H1 (cell line): Measurements from ENCODE around the gene GPR18. TPM values are rescaled to one million over a fixed set of nuclear protein-coding genes. Genes with fewer than 3 reads are reported as not detected.

ENCODE experiments used
- CTCF ChIA-PET: fragments of 300-600 bp; sonication (Branson Sonifier 250); formaldehyde crosslinking; loops from one replicate; lab custom pipeline; 2021; ENCODE audit not compliant: partially characterized antibody; lab: Charles Lee
- POLR2A ChIA-PET: fragments of 300-600 bp; sonication (Branson Sonifier 250); formaldehyde crosslinking; loops from one replicate; lab custom pipeline; 2021; ENCODE audit warnings: inconsistent platforms; ENCODE audit not compliant: partially characterized antibody; lab: Charles Lee
- DNase-seq, 2 experiments: peaks; one replicate each; pipeline versions ENCODE4 v3.0.0 to v3.0.0-alpha.2; 2010 to 2022; ENCODE audit warnings: low spot score in 2 of 2, low read depth in 1 of 2, mixed read lengths in 1 of 2
- FAIRE-seq: peaks from 2 replicates; lab custom pipeline; 2011; peaks lifted over from hg19 to GRCh38; lab: Jason Lieb, UNC
- H2AFZ ChIP-seq: 2 replicates; pipeline ENCODE4 v1.8.1; 2012; ENCODE audit warnings: low read length, inconsistent platforms
- H2AK5ac ChIP-seq: 2 replicates; pipeline ENCODE4 v1.6.1; 2013; ENCODE audit warnings: low read depth, low read length
- H2BK120ac ChIP-seq: replicated peaks from 2 replicates; pipeline ENCODE3; 2013; ENCODE audit warnings: low read depth, low read length, inconsistent platforms
- H2BK12ac ChIP-seq: 2 replicates; pipeline ENCODE4 v1.6.1; 2013; ENCODE audit warnings: low read depth, low read length
- H2BK15ac ChIP-seq: 2 replicates; pipeline ENCODE4 v1.6.1; 2013; ENCODE audit warnings: low read length
- H2BK20ac ChIP-seq: 2 replicates; pipeline ENCODE4 v1.6.1; 2013; ENCODE audit warnings: low read length
- H2BK5ac ChIP-seq: 2 replicates; pipeline ENCODE4 v1.6.1; 2013; ENCODE audit warnings: low read depth, low read length
- H3K14ac ChIP-seq: 2 replicates; pipeline ENCODE4 v1.6.1; 2013; ENCODE audit warnings: inconsistent platforms; ENCODE audit not compliant: insufficient read length
- H3K18ac ChIP-seq: 2 replicates; pipeline ENCODE4 v1.6.1; 2013; ENCODE audit warnings: low read length; ENCODE audit errors: extremely low read depth
- H3K23ac ChIP-seq: 2 replicates; pipeline ENCODE4 v1.6.1; 2013; ENCODE audit warnings: inconsistent platforms; ENCODE audit not compliant: insufficient read length
- H3K23me2 ChIP-seq: 2 replicates; pipeline ENCODE4 v1.6.1; 2013; ENCODE audit warnings: low read depth, low read length
- H3K27ac ChIP-seq: 2 replicates; pipeline ENCODE4 v1.6.1; 2011; ENCODE audit warnings: low read depth, low read length, inconsistent platforms
- H3K27me3 ChIP-seq, 4 experiments: replicated peaks in 1 of 4; 1 replicate in 1 of 4; 2 replicates in 3 of 4; pipeline versions ENCODE4 v1.6.1 to v1.8.1; 2011 to 2013; ENCODE audit warnings: low read length in 3 of 4, mild to moderate bottlenecking in 3 of 4, inconsistent platforms in 2 of 4, mixed read lengths in 2 of 4, moderate library complexity in 1 of 4; ENCODE audit not compliant: control insufficient read depth in 3 of 4, insufficient read depth in 3 of 4; ENCODE audit errors: extremely low read depth in 1 of 4
- H3K36me3 ChIP-seq, 4 experiments: 2 replicates each; pipeline versions ENCODE4 v1.6.1 to v1.8.1; 2011 to 2013; ENCODE audit warnings: mild to moderate bottlenecking in 4 of 4, low read length in 3 of 4, moderate library complexity in 2 of 4, control low read depth in 1 of 4, inconsistent platforms in 1 of 4; ENCODE audit not compliant: insufficient read depth in 4 of 4, control insufficient read depth in 2 of 4
- H3K4ac ChIP-seq: replicated peaks from 2 replicates; pipeline ENCODE3; 2013; ENCODE audit warnings: low read length, low read depth, mixed read lengths, inconsistent platforms; ENCODE audit not compliant: insufficient read length
- H3K4me1 ChIP-seq, 4 experiments: replicated peaks in 1 of 4; 1 replicate in 1 of 4; 2 replicates in 3 of 4; pipeline versions ENCODE4 v1.6.1 to v1.8.1; 2011 to 2013; ENCODE audit warnings: low read length in 3 of 4, inconsistent platforms in 2 of 4, mixed read lengths in 1 of 4; ENCODE audit not compliant: insufficient read depth in 4 of 4, control insufficient read depth in 3 of 4
- H3K4me2 ChIP-seq, 2 experiments: 2 replicates each; pipeline versions ENCODE4 v1.6.1 to v1.8.1; 2011 to 2013; ENCODE audit warnings: low read depth in 2 of 2, low read length in 2 of 2, control low read depth in 1 of 2, inconsistent platforms in 1 of 2, mild to moderate bottlenecking in 1 of 2; ENCODE audit not compliant: insufficient read depth in 1 of 2
- H3K4me3 ChIP-seq, 4 experiments: fragments of 200-600, 300-600 bp in 1 of 4; sonication (generic), shearing (Covaris generic), sonication (Bioruptor Twin) in 1 of 4; 2 replicates each; pipeline versions ENCODE4 v1.5.1 to v1.8.1; 2011 to 2016; ENCODE audit warnings: low read length in 4 of 4, low read depth in 3 of 4, control low read depth in 2 of 4, inconsistent platforms in 2 of 4, mild to moderate bottlenecking in 2 of 4, mixed read lengths in 1 of 4, moderate library complexity in 1 of 4; ENCODE audit not compliant: insufficient read depth in 2 of 4; ENCODE audit errors: extremely low read depth in 1 of 4
- H3K56ac ChIP-seq: replicated peaks from 2 replicates; pipeline ENCODE3; 2013; ENCODE audit warnings: low read depth, mild to moderate bottlenecking, mixed read lengths, low read length, inconsistent platforms; ENCODE audit not compliant: insufficient read length
- H3K79me1 ChIP-seq: 2 replicates; pipeline ENCODE4 v1.6.1; 2013; ENCODE audit warnings: low read depth, low read length, control low read depth
- H3K79me2 ChIP-seq, 2 experiments: 2 replicates each; pipeline versions ENCODE4 v1.6.1 to v1.8.1; 2012 to 2013; ENCODE audit warnings: low read length in 2 of 2, mild to moderate bottlenecking in 2 of 2, inconsistent platforms in 1 of 2; ENCODE audit not compliant: insufficient read depth in 2 of 2, control insufficient read depth in 1 of 2
- H3K9ac ChIP-seq, 4 experiments: replicated peaks in 1 of 4; 1 replicate in 1 of 4; 2 replicates in 3 of 4; pipeline versions ENCODE4 v1.6.1 to v1.8.1; 2011 to 2013; ENCODE audit warnings: low read depth in 3 of 4, low read length in 3 of 4, control low read depth in 2 of 4, mild to moderate bottlenecking in 2 of 4, moderate library complexity in 2 of 4, inconsistent platforms in 1 of 4; ENCODE audit errors: extremely low read depth in 1 of 4
- H3K9me3 ChIP-seq, 2 experiments: 2 replicates each; pipeline versions ENCODE4 v1.6.1 to v1.8.1; 2012 to 2013; ENCODE audit warnings: mild to moderate bottlenecking in 2 of 2, moderate library complexity in 2 of 2, control low read depth in 1 of 2, inconsistent platforms in 1 of 2, low read depth in 1 of 2, low read length in 1 of 2, mixed read lengths in 1 of 2; ENCODE audit not compliant: insufficient read depth in 2 of 2
- H4K20me1 ChIP-seq, 2 experiments: replicated peaks in 1 of 2; 2 replicates each; pipeline versions ENCODE3 to v1.8.1; 2011 to 2013; ENCODE audit warnings: inconsistent platforms in 2 of 2, low read length in 2 of 2, mild to moderate bottlenecking in 1 of 2; ENCODE audit not compliant: insufficient read depth in 2 of 2, control insufficient read depth in 1 of 2
- H4K5ac ChIP-seq: 2 replicates; pipeline ENCODE4 v1.6.1; 2013; ENCODE audit warnings: low read length, low read depth, mixed read lengths, inconsistent platforms; ENCODE audit not compliant: insufficient read length
- H4K8ac ChIP-seq: 2 replicates; pipeline ENCODE4 v1.8.0; 2013; ENCODE audit warnings: mild to moderate bottlenecking, moderate library complexity, low read length, inconsistent platforms; ENCODE audit not compliant: insufficient read depth; ENCODE audit errors: extremely low read depth
- H4K91ac ChIP-seq: replicated peaks from 2 replicates; pipeline ENCODE3; 2013; ENCODE audit warnings: low read length, mixed read lengths, inconsistent platforms; ENCODE audit not compliant: insufficient read length
- CBX5 ChIP-seq: fragments of 300-800, 300-1000 bp; sonication (generic); IDR thresholded peaks from 2 replicates; pipeline ENCODE4 v1.7.1; 2016; ENCODE audit warnings: antibody characterized with exemption, low read length, low read depth
- HDAC2 ChIP-seq, 2 experiments: fragments of 300-600 bp in 1 of 2; sonication (generic) in 1 of 2; IDR thresholded peaks; 2 replicates each; pipeline ENCODE4 v1.6.1; 2011 to 2012; ENCODE audit warnings: low read depth in 2 of 2, low read length in 2 of 2, mild to moderate bottlenecking in 2 of 2, moderate library complexity in 2 of 2, borderline replicate concordance in 1 of 2, inconsistent platforms in 1 of 2
- NANOG ChIP-seq: IDR thresholded peaks from 2 replicates; pipeline ENCODE4 v1.6.1; 2011; ENCODE audit warnings: low read length, low read depth, mild to moderate bottlenecking, inconsistent platforms; ENCODE audit not compliant: insufficient read depth, poor library complexity, severe bottlenecking
- WGBS, 2 experiments: shearing (Covaris generic) in 1 of 2; methylation state at CpG; one replicate each; pipeline versions ENCODE4 v1.1.6 to v1.1.7; 2013 to 2015; ENCODE audit warnings: low lambda C conversion rate in 2 of 2, mixed read lengths in 2 of 2, inconsistent platforms in 1 of 2, low coverage in 1 of 2, missing lambda C conversion rate in 1 of 2; ENCODE audit not compliant: insufficient replicate concordance in 2 of 2, insufficient coverage in 1 of 2, insufficient read length in 1 of 2; ENCODE audit errors: extremely low coverage in 1 of 2, missing lambda C conversion rate in 1 of 2; 5-methylcytosine and 5-hydroxymethylcytosine counted together
- polyA plus RNA-seq, 7 experiments: library from polyadenylated mRNA; depleted of rRNA in 3 of 7; stranded (reverse) in 5 of 7; unstranded in 2 of 7; fragments of >200 nt in 5 of 7; fragments of 200-250 nt in 2 of 7; gene quantifications; 1 replicate in 5 of 7; 2 replicates in 1 of 7; 4 replicates in 1 of 7; pipeline versions ENCODE4 v1.2.1 to v1.2.3, GENCODE V29; 2011 to 2013; ENCODE audit warnings: missing spikeins in 2 of 7, mixed read lengths in 2 of 7
- total RNA-seq: library from RNA; stranded (reverse); fragmentation: NEBNext Ultra II Directional; extraction: Animal tissue kit (Norgen Biotek cat#: 25700); gene quantifications from 2 replicates; pipeline ENCODE4 v1.2.1, GENCODE V29; 2021
- TF ChIP-seq, protein P1 (sequence below): IDR thresholded peaks from 2 replicates; pipeline ENCODE4 v1.6.1; 2012; ENCODE audit warnings: inconsistent platforms

Gene GPR18
- total and polyA plus RNA-seq, 2 of the 8 experiments (the other 6 are each of a cell fraction or from before 2014, with no cell fraction given) = not detected

DNA sequence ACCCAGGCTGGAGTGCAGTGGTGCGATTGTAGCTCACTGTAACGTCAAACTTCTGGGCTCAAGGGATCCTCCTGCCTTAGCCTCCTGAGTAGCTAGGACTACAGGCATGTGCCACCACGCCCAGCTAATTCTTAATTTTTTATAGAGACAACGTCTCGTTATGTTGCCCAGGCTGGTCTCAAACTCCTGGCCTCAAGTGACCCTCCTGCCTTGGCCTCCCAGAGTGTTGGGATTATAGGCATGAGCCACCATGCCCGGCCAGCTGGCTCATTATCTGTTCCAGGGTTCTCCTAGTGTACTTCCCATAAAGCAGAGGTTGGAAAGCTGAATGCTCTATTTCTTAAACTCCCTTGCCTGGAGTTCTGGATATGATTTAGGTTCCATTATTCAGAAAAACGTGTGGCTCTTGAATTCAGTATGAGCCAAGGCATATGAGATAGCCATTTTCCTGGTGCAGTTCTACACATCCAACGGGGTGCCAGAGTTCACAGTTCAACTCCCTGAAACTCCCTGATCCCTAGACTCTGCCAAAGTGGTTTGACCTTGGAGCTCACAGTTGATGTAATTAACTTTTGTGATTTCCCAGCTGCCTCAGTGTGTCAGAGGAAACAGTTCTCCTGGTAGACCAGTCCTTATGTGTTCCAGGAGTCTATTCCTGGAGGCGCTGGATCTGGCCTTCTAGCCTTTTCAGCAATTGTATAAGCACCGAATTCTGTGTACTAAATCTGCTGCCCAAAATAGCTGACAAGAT, 27.4 kb upstream of the GPR18 start:
- H3K23ac ChIP-seq = no peak overlapping the region
- H3K14ac ChIP-seq = no peak overlapping the region
- no peak overlapping the region for H2BK5ac ChIP-seq
- ChIA-PET POLR2A (no interaction called here), CTCF (interaction anchor here (0.8 to 3.3 kb wide), 7 partner anchors 9 to 81 kb away, joined by 3 to 15 read pairs (median 4); no protein-coding TSS in a partner anchor)
- H3K4ac ChIP-seq = no peak overlapping the region
- H4K91ac ChIP-seq = no peak overlapping the region
- H3K23me2 ChIP-seq = no peaks in the 10 kb centered on the region
- no peak overlapping the region for H3K56ac ChIP-seq
- H3K79me1 ChIP-seq = peaks cover 2% of the 10 kb centered on the region; the same call in 1 of the 2 replicates
- H3K79me2 ChIP-seq = 0 out of 4 replicates have a peak, but pooled peaks cover 0 to 4% of the 10 kb centered on the region in 2 experiments
- H3K27ac ChIP-seq = no peak overlapping the region
- H2BK120ac ChIP-seq = no peak overlapping the region
- no peak overlapping the region for H2BK12ac ChIP-seq
- H3K18ac ChIP-seq = no peak overlapping the region
- H3K27me3 ChIP-seq = no peaks in the 10 kb centered on the region
- peaks cover 3% of the 10 kb centered on the region in 2 experiments for H4K20me1 ChIP-seq
- 86% methylated on average over 9 of the region's 10 CpGs; no CpG with 5 or more reads in 1 of the 2 experiments for WGBS, 2 experiments
- H3K4me3 ChIP-seq = no peak overlapping the region
- no peak overlapping the region for H4K5ac ChIP-seq
- H2BK15ac ChIP-seq = no peak overlapping the region
- FAIRE-seq = no peak
- H3K36me3 ChIP-seq = no peaks in the 10 kb centered on the region
- no peak overlapping the region for H2AK5ac ChIP-seq
- H3K9ac ChIP-seq = no peak overlapping the region
- no peak for DNase-seq
- no peak overlapping the region for H3K4me2 ChIP-seq
- no peak overlapping the region for H2AFZ ChIP-seq
- no peaks in the 10 kb centered on the region; a peak in 1 of 7 replicates for H3K4me1 ChIP-seq
- no peak for TF ChIP-seq HDAC2 (IDR thresholded peaks at IDR 0.05; ENCODE audit: borderline replicate concordance in 1 of 2, low read depth in 2 of 2, low read length in 2 of 2)
- no peak for TF ChIP-seq CBX5
- TF ChIP-seq, protein P1, sequence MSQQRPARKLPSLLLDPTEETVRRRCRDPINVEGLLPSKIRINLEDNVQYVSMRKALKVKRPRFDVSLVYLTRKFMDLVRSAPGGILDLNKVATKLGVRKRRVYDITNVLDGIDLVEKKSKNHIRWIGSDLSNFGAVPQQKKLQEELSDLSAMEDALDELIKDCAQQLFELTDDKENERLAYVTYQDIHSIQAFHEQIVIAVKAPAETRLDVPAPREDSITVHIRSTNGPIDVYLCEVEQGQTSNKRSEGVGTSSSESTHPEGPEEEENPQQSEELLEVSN = no peak
- TF ChIP-seq NANOG = no peak
- no peak overlapping the region for H2BK20ac ChIP-seq
- no peaks in the 10 kb centered on the region for H3K9me3 ChIP-seq
- no peak overlapping the region for H4K8ac ChIP-seq
